Karpas-422 (cell line): Measurements from ENCODE around the gene AP2A2. TPM values are rescaled to one million over a fixed set of nuclear protein-coding genes. Genes with fewer than 3 reads are reported as not detected.

Source experiments
- DNase-seq: peaks from one replicate; pipeline ENCODE4 v3.0.0-alpha.2; 2015
- H2AFZ ChIP-seq: fragments of 200-600 bp; sonication (generic); 2 replicates; pipeline ENCODE4 v1.6.1; 2014; ENCODE audit warnings: antibody characterized with exemption, low read length, mixed read lengths
- H3K27ac ChIP-seq: fragments of 200-600 bp; sonication (generic); 2 replicates; pipeline ENCODE4 v1.5.1; 2014; ENCODE audit warnings: mild to moderate bottlenecking, low read length, moderate library complexity
- H3K27me3 ChIP-seq: fragments of 200-600 bp; sonication (generic); 2 replicates; pipeline ENCODE4 v1.6.1; 2014; ENCODE audit warnings: low read length, mixed read lengths
- H3K36me3 ChIP-seq: fragments of 200-600 bp; sonication (generic); 2 replicates; pipeline ENCODE4 v1.6.1; 2014; ENCODE audit warnings: low read length, mixed read lengths; ENCODE audit not compliant: insufficient read depth
- H3K4me1 ChIP-seq: fragments of 200-600 bp; sonication (generic); 2 replicates; pipeline ENCODE4 v1.6.1; 2014; ENCODE audit warnings: mild to moderate bottlenecking, low read length, mixed read lengths
- H3K4me2 ChIP-seq: fragments of 200-600 bp; sonication (generic); 2 replicates; pipeline ENCODE4 v1.6.1; 2014; ENCODE audit warnings: low read length, low read depth, mild to moderate bottlenecking; ENCODE audit not compliant: poor library complexity, severe bottlenecking
- H3K4me3 ChIP-seq: fragments of 200-600 bp; sonication (generic); 2 replicates; pipeline ENCODE4 v1.5.1; 2014; ENCODE audit warnings: mild to moderate bottlenecking, antibody characterized with exemption, low read length, mixed read lengths
- H3K79me2 ChIP-seq: fragments of 200-600 bp; sonication (generic); 2 replicates; pipeline ENCODE4 v1.6.1; 2014; ENCODE audit warnings: mild to moderate bottlenecking, low read length, mixed read lengths
- H3K9ac ChIP-seq: fragments of 200-600 bp; sonication (generic); 2 replicates; pipeline ENCODE4 v1.6.0; 2014; ENCODE audit warnings: low read length
- H3K9me2 ChIP-seq: fragments of 200-600 bp; sonication (generic), shearing (Covaris generic); replicated peaks from 2 replicates; pipeline ENCODE4 v1.6.0; 2014; ENCODE audit warnings: mild to moderate bottlenecking, low read length, moderate library complexity; ENCODE audit not compliant: insufficient read depth
- H3K9me3 ChIP-seq: fragments of 300-700, 200-600 bp; sonication (generic); 2 replicates; pipeline ENCODE4 v1.6.1; 2014; ENCODE audit warnings: low read length, mixed read lengths
- H4K20me1 ChIP-seq: fragments of 200-600 bp; sonication (generic); 2 replicates; pipeline ENCODE4 v1.6.1; 2014; ENCODE audit warnings: mild to moderate bottlenecking, antibody characterized with exemption, low read length, low read depth; ENCODE audit not compliant: insufficient read depth
- total RNA-seq: library from RNA; depleted of rRNA; stranded (reverse); fragments of >200 nt; shearing (Covaris generic); gene quantifications from 2 replicates; pipeline ENCODE4 v1.2.3, GENCODE V29; 2014; ENCODE audit warnings: low replicate concordance

Gene AP2A2
- total RNA-seq, 1 experiment from 2014 or later = 34.6 TPM

- Histone ChIP-seq H3K4me1 (no peaks in the 10 kb centered on the region), H3K36me3 (peaks cover 19% of the 10 kb centered on the region; the same call in 1 of the 2 replicates)
Measured at GRCh38 chr11:1007279-1007678, 81.6 kb downstream of the AP2A2 start.

GRCh38 chr11:1008001-1008802 lies 82.5 kb downstream of the AP2A2 start:
- no peak for DNase-seq
- Histone ChIP-seq H3K4me3 (no peak overlapping the region), H4K20me1 (no peaks in the 10 kb centered on the region), H3K79me2 (no peaks in the 10 kb centered on the region), H3K27ac (no peak overlapping the region), H3K9ac (no peak overlapping the region), H2AFZ (no peak overlapping the region), H3K36me3 (peaks cover 20% of the 10 kb centered on the region; the same call in 1 of the 2 replicates), H3K4me1 (no peaks in the 10 kb centered on the region), H3K27me3 (no peaks in the 10 kb centered on the region), H3K9me3 (no peaks in the 10 kb centered on the region), H3K4me2 (no peak overlapping the region), H3K9me2 (no peaks in the 10 kb centered on the region)

More at GRCh38 chr11:1007279-1007678, 81.6 kb downstream of the AP2A2 start:
- Histone ChIP-seq H4K20me1 (no peaks in the 10 kb centered on the region), H3K27me3 (no peaks in the 10 kb centered on the region), H2AFZ (no peak overlapping the region), H3K9ac (no peak overlapping the region), H3K9me3 (no peaks in the 10 kb centered on the region), H3K9me2 (no peaks in the 10 kb centered on the region), H3K79me2 (no peaks in the 10 kb centered on the region), H3K4me3 (no peak overlapping the region), H3K4me2 (no peak overlapping the region), H3K27ac (no peak overlapping the region)
- DNase-seq = no peak

GRCh38 chr11:1008803-1009145 lies 83.1 kb downstream of the AP2A2 start:
- no peak overlapping the region for H3K27ac ChIP-seq
- no peaks in the 10 kb centered on the region for H3K9me2 ChIP-seq
- no peak overlapping the region for H2AFZ ChIP-seq
- no peaks in the 10 kb centered on the region for H4K20me1 ChIP-seq
- no peak overlapping the region for H3K4me2 ChIP-seq
- no peak overlapping the region for H3K9ac ChIP-seq
- peaks cover 22% of the 10 kb centered on the region; the same call in 1 of the 2 replicates for H3K36me3 ChIP-seq
- no peaks in the 10 kb centered on the region for H3K9me3 ChIP-seq
- DNase-seq = no peak
- no peaks in the 10 kb centered on the region for H3K27me3 ChIP-seq
- H3K4me3 ChIP-seq = no peak overlapping the region
- no peaks in the 10 kb centered on the region for H3K4me1 ChIP-seq
- no peaks in the 10 kb centered on the region for H3K79me2 ChIP-seq

- Histone ChIP-seq H3K27ac (no peak overlapping the region), H3K9me3 (no peaks in the 10 kb centered on the region), H3K9ac (no peak overlapping the region), H3K36me3 (peaks cover 22% of the 10 kb centered on the region; the same call in 1 of the 2 replicates), H3K4me3 (no peak overlapping the region), H4K20me1 (no peaks in the 10 kb centered on the region), H3K9me2 (no peaks in the 10 kb centered on the region), H3K4me1 (no peaks in the 10 kb centered on the region), H3K27me3 (no peaks in the 10 kb centered on the region), H3K79me2 (no peaks in the 10 kb centered on the region), H2AFZ (no peak overlapping the region), H3K4me2 (no peak overlapping the region)
- no peak for DNase-seq
Measured at GRCh38 chr11:1009371-1009770, 83.7 kb downstream of the AP2A2 start.

GRCh38 chr11:1009991-1010390 lies 84.3 kb downstream of the AP2A2 start:
- Histone ChIP-seq H4K20me1 (no peaks in the 10 kb centered on the region), H3K9me2 (no peaks in the 10 kb centered on the region), H3K4me3 (no peak overlapping the region), H3K27me3 (no peaks in the 10 kb centered on the region), H3K9me3 (no peaks in the 10 kb centered on the region), H3K4me2 (no peak overlapping the region), H3K79me2 (no peaks in the 10 kb centered on the region), H3K36me3 (peaks cover 22% of the 10 kb centered on the region; the same call in 1 of the 2 replicates), H3K27ac (no peak overlapping the region), H2AFZ (no peak overlapping the region), H3K9ac (no peak overlapping the region), H3K4me1 (no peaks in the 10 kb centered on the region)
- DNase-seq = no peak

GRCh38 chr11:1010551-1011319 lies 85.1 kb downstream of the AP2A2 start:
- no peaks in the 10 kb centered on the region for H3K4me1 ChIP-seq
- H3K27ac ChIP-seq = no peak overlapping the region
- H3K27me3 ChIP-seq = no peaks in the 10 kb centered on the region
- H3K9ac ChIP-seq = no peak overlapping the region
- H3K36me3 ChIP-seq = peaks cover 22% of the 10 kb centered on the region; the same call in 1 of the 2 replicates
- H2AFZ ChIP-seq = no peak overlapping the region
- DNase-seq = no peak
- no peaks in the 10 kb centered on the region for H3K9me2 ChIP-seq
- no peak overlapping the region for H3K4me3 ChIP-seq
- no peaks in the 10 kb centered on the region; the same call in 1 of the 2 replicates for H3K9me3 ChIP-seq
- no peaks in the 10 kb centered on the region for H4K20me1 ChIP-seq
- H3K79me2 ChIP-seq = no peaks in the 10 kb centered on the region
- H3K4me2 ChIP-seq = no peak overlapping the region

GRCh38 chr11:1011320-1011698 lies 85.6 kb downstream of the AP2A2 start:
- Histone ChIP-seq H3K9me2 (no peaks in the 10 kb centered on the region), H3K4me3 (no peak overlapping the region), H3K4me2 (no peak overlapping the region), H4K20me1 (no peaks in the 10 kb centered on the region), H3K9me3 (no peaks in the 10 kb centered on the region; the same call in 1 of the 2 replicates), H3K9ac (no peak overlapping the region), H3K36me3 (peaks cover 22% of the 10 kb centered on the region; the same call in 1 of the 2 replicates), H2AFZ (no peak overlapping the region), H3K79me2 (no peaks in the 10 kb centered on the region), H3K4me1 (no peaks in the 10 kb centered on the region), H3K27ac (no peak overlapping the region), H3K27me3 (no peaks in the 10 kb centered on the region)
- DNase-seq = no peak

- peaks cover 4% of the 10 kb centered on the region; the same call in 1 of the 2 replicates for H3K9me3 ChIP-seq
- H3K79me2 ChIP-seq = no peaks in the 10 kb centered on the region
- H2AFZ ChIP-seq = no peak overlapping the region
- H3K4me1 ChIP-seq = no peaks in the 10 kb centered on the region
- DNase-seq = no peak
- peaks cover 22% of the 10 kb centered on the region; the same call in 1 of the 2 replicates for H3K36me3 ChIP-seq
- H3K4me3 ChIP-seq = no peak overlapping the region
- H4K20me1 ChIP-seq = no peaks in the 10 kb centered on the region
- no peak overlapping the region for H3K9ac ChIP-seq
- no peaks in the 10 kb centered on the region for H3K27me3 ChIP-seq
- no peaks in the 10 kb centered on the region for H3K9me2 ChIP-seq
- no peak overlapping the region for H3K27ac ChIP-seq
- no peak overlapping the region for H3K4me2 ChIP-seq
Measured at GRCh38 chr11:1012291-1012690, 86.6 kb downstream of the AP2A2 start.
